HepG2 (cell line): Measurements from ENCODE around the gene ACSS2. TPM values are rescaled to one million over a fixed set of nuclear protein-coding genes. Genes with fewer than 3 reads are reported as not detected.

Experiments used
- CREB1 ChIP-seq, 2 experiments: fragments of 450-650 bp in 1 of 2; IDR thresholded peaks; 2 replicates each; pipeline ENCODE4 v1.6.1; 2016 to 2017; ENCODE audit warnings: control low read depth in 1 of 2, mild to moderate bottlenecking in 1 of 2, missing compliant biosample characterization in 1 of 2, missing genetic modification characterization in 1 of 2
- CSRNP2 ChIP-seq: sonication (generic); formaldehyde crosslinking; conservative IDR thresholded peaks from 2 replicates; pipeline ENCODE4 v1.8.0; 2022; ENCODE audit warnings: low read depth, missing genetic modification reagents
- ELF1 ChIP-seq: sonication (generic); formaldehyde crosslinking; IDR thresholded peaks from 2 replicates; pipeline ENCODE4 v1.4.0; 2020; ENCODE audit warnings: missing genetic modification reagents
- FOXA1 ChIP-seq, 2 experiments: fragments of 450-650 bp in 1 of 2; sonication (generic) in 1 of 2; formaldehyde crosslinking in 1 of 2; IDR thresholded peaks; 2 replicates each; pipeline versions ENCODE4 v1.4.0 to v1.6.1; 2016 to 2020; ENCODE audit warnings: missing genetic modification reagents in 1 of 2
- FUBP1 ChIP-seq: sonication (generic); formaldehyde crosslinking; IDR thresholded peaks from 2 replicates; pipeline ENCODE4 v1.5.1; 2020; ENCODE audit warnings: missing genetic modification reagents, mild to moderate bottlenecking, borderline replicate concordance
- HDAC1 ChIP-seq: sonication (generic); formaldehyde crosslinking; IDR thresholded peaks from 2 replicates; pipeline ENCODE4 v1.5.1; 2020; ENCODE audit warnings: mild to moderate bottlenecking, missing genetic modification reagents
- HNF4A ChIP-seq: sonication (generic); formaldehyde crosslinking; IDR thresholded peaks from 2 replicates; pipeline ENCODE4 v1.4.0; 2020; ENCODE audit warnings: missing genetic modification reagents
- IKZF5 ChIP-seq: IDR thresholded peaks from 2 replicates; pipeline ENCODE4 v1.6.1; 2018; ENCODE audit warnings: missing genetic modification reagents, mild to moderate bottlenecking, missing compliant biosample characterization
- MBD4 ChIP-seq: IDR thresholded peaks from 2 replicates; pipeline ENCODE4 v1.6.1; 2012; ENCODE audit warnings: low read length, inconsistent platforms, borderline replicate concordance
- PAWR ChIP-seq: sonication (generic); formaldehyde crosslinking; IDR thresholded peaks from 2 replicates; pipeline ENCODE4 v1.4.0; 2020; ENCODE audit warnings: missing genetic modification reagents, mild to moderate bottlenecking, borderline replicate concordance
- POLR2AphosphoS2 ChIP-seq: IDR thresholded peaks from 2 replicates; pipeline ENCODE4 v1.6.1; 2011; ENCODE audit warnings: low read depth, low read length, improper control_type of control experiment
- REXO4 ChIP-seq: sonication (generic); formaldehyde crosslinking; IDR thresholded peaks from 2 replicates; pipeline ENCODE4 v1.8.0; 2022; ENCODE audit warnings: missing genetic modification reagents, mild to moderate bottlenecking, borderline replicate concordance
- YY1 ChIP-seq: IDR thresholded peaks from 2 replicates; pipeline ENCODE4 v1.6.1; 2011; ENCODE audit warnings: low read length, low read depth, moderate library complexity, mild to moderate bottlenecking; ENCODE audit not compliant: insufficient read depth, insufficient replicate concordance
- ZIK1 ChIP-seq: sonication (generic); formaldehyde crosslinking; IDR thresholded peaks from 2 replicates; pipeline ENCODE4 v1.5.0; 2020; ENCODE audit warnings: mild to moderate bottlenecking, low read depth, missing genetic modification reagents, borderline replicate concordance
- ZNF230 ChIP-seq: sonication (generic); formaldehyde crosslinking; IDR thresholded peaks from 2 replicates; pipeline ENCODE4 v1.4.0; 2020; ENCODE audit warnings: mild to moderate bottlenecking, missing genetic modification reagents
- ZNF274 ChIP-seq: sonication (generic); formaldehyde crosslinking; IDR thresholded peaks from 2 replicates; pipeline ENCODE4 v1.5.1; 2020; ENCODE audit warnings: mild to moderate bottlenecking, missing genetic modification reagents
- ZNF484 ChIP-seq: sonication (generic); formaldehyde crosslinking; IDR thresholded peaks from 2 replicates; pipeline ENCODE4 v1.5.1; 2020; ENCODE audit warnings: mild to moderate bottlenecking, low read depth, missing genetic modification reagents, borderline replicate concordance
- ZNF496 ChIP-seq: sonication (generic); formaldehyde crosslinking; IDR thresholded peaks from 2 replicates; pipeline ENCODE4 v1.8.1; 2023; ENCODE audit warnings: mild to moderate bottlenecking, moderate library complexity, missing genetic modification reagents; ENCODE audit not compliant: insufficient replicate concordance
- ZNF530 ChIP-seq: sonication (generic); formaldehyde crosslinking; IDR thresholded peaks from 2 replicates; pipeline ENCODE4 v1.5.0; 2020; ENCODE audit warnings: low read depth, mild to moderate bottlenecking, missing genetic modification reagents
- ZNF737 ChIP-seq: sonication (generic); formaldehyde crosslinking; IDR thresholded peaks from 2 replicates; pipeline ENCODE4 v1.5.0; 2020; ENCODE audit warnings: missing genetic modification reagents, mild to moderate bottlenecking, borderline replicate concordance
- ZNF782 ChIP-seq: sonication (generic); formaldehyde crosslinking; IDR thresholded peaks from 2 replicates; pipeline ENCODE4 v1.4.0; 2020; ENCODE audit warnings: missing genetic modification reagents, mild to moderate bottlenecking, borderline replicate concordance
- polyA plus RNA-seq, 8 experiments: library from polyadenylated mRNA; depleted of rRNA in 3 of 8; stranded (reverse) in 7 of 8; unstranded in 1 of 8; fragments of >200 nt; fragmentation: Illumina TruSeq in 4 of 8; extraction: Trizol in 4 of 8; gene quantifications; 2 replicates each; pipeline versions ENCODE4 v1.2.1 to v1.2.3, GENCODE V29; 2011 to 2016; ENCODE audit warnings: low read depth in 4 of 8, missing spikeins in 1 of 8, mixed read lengths in 1 of 8; ENCODE audit not compliant: insufficient read depth in 1 of 8
- total RNA-seq, 5 experiments: library from RNA; depleted of rRNA; stranded (reverse); fragments of >200 nt; fragmentation: Illumina TruSeq; extraction: Trizol; gene quantifications; 2 replicates each; pipeline ENCODE4 v1.2.3, GENCODE V29; 2016; ENCODE audit warnings: low read depth in 1 of 5
- TF ChIP-seq, protein P1 (sequence below): sonication (generic); formaldehyde crosslinking; IDR thresholded peaks from 2 replicates; pipeline ENCODE4 v1.9.0; 2022; ENCODE audit warnings: missing genetic modification reagents, mild to moderate bottlenecking, borderline replicate concordance

The ACSS2 gene
- total and polyA plus RNA-seq, 2 of the 13 experiments (the other 11 are each of a cell fraction or from before 2014, with no cell fraction given): 72.8 to 89.7 TPM

DNA sequence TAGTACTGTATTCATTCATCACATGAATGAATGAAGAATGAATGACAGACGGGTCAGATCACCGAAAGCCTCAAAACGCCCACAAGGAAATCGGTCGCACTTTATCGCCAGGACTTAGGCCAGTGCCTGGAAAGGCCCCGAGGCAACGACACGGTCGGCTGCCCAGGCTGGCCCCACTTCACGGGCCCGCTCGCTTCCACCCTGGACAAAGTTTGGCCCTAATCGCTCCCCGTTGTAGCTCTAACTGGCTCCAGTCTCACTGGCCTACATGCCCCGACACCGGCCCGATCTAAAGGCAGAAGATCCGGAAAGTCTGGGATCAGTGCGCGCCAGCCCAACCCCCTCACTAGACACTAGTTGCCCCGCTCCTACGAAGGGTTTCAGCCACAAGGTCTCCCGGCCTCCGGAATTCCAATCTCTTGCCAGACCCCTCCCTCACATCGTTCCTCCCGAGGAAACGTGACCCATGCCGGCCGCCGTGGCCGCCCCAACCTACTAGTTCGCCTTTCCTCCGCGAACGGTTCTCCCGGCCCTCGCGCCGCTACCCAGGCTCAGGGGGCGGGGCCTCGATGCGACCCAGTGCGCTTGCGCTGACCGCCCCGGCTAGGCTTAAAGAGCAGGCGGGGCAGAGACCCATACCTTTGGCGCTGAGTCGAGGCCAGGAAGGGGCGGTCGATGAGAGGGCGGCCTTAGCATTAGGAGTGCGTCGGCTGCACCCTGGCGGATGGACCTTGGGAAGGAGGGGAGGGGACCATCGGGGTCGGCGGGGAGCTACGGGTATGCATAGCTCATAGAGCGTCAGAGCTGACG, 79.0 kb downstream of the ACSS2 start, which contains the start of the genes GSS and MYH7B (continued):
- TF ChIP-seq ZNF484: no peak
- TF ChIP-seq HDAC1 (CRISPR knock-in tag): peak; percentile 91
- no peak for TF ChIP-seq ZNF496 (CRISPR knock-in tag)
- no peak for TF ChIP-seq POLR2AphosphoS2
- TF ChIP-seq ELF1 (CRISPR knock-in tag): peak; percentile 78; the same call in 1 of the 2 replicates
- TF ChIP-seq CSRNP2 (CRISPR knock-in tag): no peak
- TF ChIP-seq ZIK1 (CRISPR knock-in tag): peak; percentile 88
- TF ChIP-seq ZNF530 (CRISPR knock-in tag): no peak; the same call in 1 of the 2 replicates
- no peak; the same call in none of the 2 replicates for TF ChIP-seq ZNF274 (CRISPR knock-in tag)
- peak; percentile 78 for TF ChIP-seq CREB1 (IDR thresholded peaks at IDR 0.05)
- TF ChIP-seq CREB1 (CRISPR knock-in tag; IDR thresholded peaks at IDR 0.05): no peak; the same call in 1 of the 2 replicates
- TF ChIP-seq, protein P1, sequence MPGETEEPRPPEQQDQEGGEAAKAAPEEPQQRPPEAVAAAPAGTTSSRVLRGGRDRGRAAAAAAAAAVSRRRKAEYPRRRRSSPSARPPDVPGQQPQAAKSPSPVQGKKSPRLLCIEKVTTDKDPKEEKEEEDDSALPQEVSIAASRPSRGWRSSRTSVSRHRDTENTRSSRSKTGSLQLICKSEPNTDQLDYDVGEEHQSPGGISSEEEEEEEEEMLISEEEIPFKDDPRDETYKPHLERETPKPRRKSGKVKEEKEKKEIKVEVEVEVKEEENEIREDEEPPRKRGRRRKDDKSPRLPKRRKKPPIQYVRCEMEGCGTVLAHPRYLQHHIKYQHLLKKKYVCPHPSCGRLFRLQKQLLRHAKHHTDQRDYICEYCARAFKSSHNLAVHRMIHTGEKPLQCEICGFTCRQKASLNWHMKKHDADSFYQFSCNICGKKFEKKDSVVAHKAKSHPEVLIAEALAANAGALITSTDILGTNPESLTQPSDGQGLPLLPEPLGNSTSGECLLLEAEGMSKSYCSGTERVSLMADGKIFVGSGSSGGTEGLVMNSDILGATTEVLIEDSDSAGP: peak; percentile 98
- peak; percentile 99 for TF ChIP-seq IKZF5 (CRISPR knock-in tag)
- TF ChIP-seq ZNF782: peak; percentile 88; the same call in 1 of the 2 replicates
- peak; percentile 99 for TF ChIP-seq ZNF230
- TF ChIP-seq MBD4: no peak
- peak; percentile 75 for TF ChIP-seq HNF4A (CRISPR knock-in tag)
- peak; percentile 83; the same call in 1 of the 2 replicates for TF ChIP-seq PAWR (CRISPR knock-in tag)
- no peak; the same call in 1 of the 2 replicates for TF ChIP-seq REXO4
- TF ChIP-seq FUBP1 (CRISPR knock-in tag): peak; percentile 90; the same call in 1 of the 2 replicates
- TF ChIP-seq YY1: peak; percentile 67
- no peak; the same call in none of the 2 replicates for TF ChIP-seq ZNF737 (CRISPR knock-in tag)
- TF ChIP-seq FOXA1 (IDR thresholded peaks at IDR 0.05): no peak
- TF ChIP-seq FOXA1 (CRISPR knock-in tag; IDR thresholded peaks at IDR 0.05): peak; percentile 37; the same call in 1 of the 2 replicates
